Peyer's patch (tissue), 4 donors: ENCODE data around the gene DMBT1. TPM values are rescaled to one million over a fixed set of nuclear protein-coding genes. Genes with fewer than 3 reads are reported as not detected.
A peak's percentile ranks its signal among the peaks of the same experiment; 100 is the strongest.

Experiments used
- DNase-seq, 3 donors: peaks; one replicate each; pipeline ENCODE4 v3.0.0-alpha.2; 2017 to 2019
- H3K27ac ChIP-seq, 4 donors: fragments of 200-600 bp; sonication (generic); one replicate each; pipeline ENCODE4 v1.5.1; 2016 to 2019
- H3K27me3 ChIP-seq, 2 donors: fragments of 200-600 bp; sonication (generic); one replicate each; pipeline ENCODE4 v1.5.1; 2019
- H3K36me3 ChIP-seq, 3 donors: fragments of 200-600 bp; sonication (generic); one replicate each; pipeline ENCODE4 v1.5.1; 2016 to 2019
- H3K4me1 ChIP-seq, 4 donors: fragments of 200-600 bp; sonication (generic); one replicate each; pipeline ENCODE4 v1.5.1; 2016 to 2019
- H3K4me3 ChIP-seq, 4 donors: fragments of 200-600 bp; sonication (generic); 1 replicate in 3 of 4; 2 replicates in 1 of 4; pipeline ENCODE4 v1.5.1; 2016 to 2019; ENCODE audit warnings: mild to moderate bottlenecking in 1 of 4
- H3K9me3 ChIP-seq, 4 donors: fragments of 200-600 bp; sonication (generic); one replicate each; pipeline ENCODE4 v1.5.1; 2016 to 2019; ENCODE audit warnings: mild to moderate bottlenecking in 1 of 4
- POLR2A ChIP-seq, 2 donors: fragments of 450-650 bp; IDR thresholded peaks; one replicate each; pipeline ENCODE4 v1.5.1; 2017; ENCODE audit warnings: antibody characterized with exemption in 2 of 2, mild to moderate bottlenecking in 2 of 2, moderate library complexity in 2 of 2
- total RNA-seq, 4 donors: library from RNA; depleted of rRNA; stranded (reverse); fragments of >200 nt; gene quantifications; one replicate each; pipeline ENCODE4 v1.1.0, GENCODE V29; 2016
- TF ChIP-seq, protein P1 (sequence below), 6 experiments: fragments of 450-650 bp in 4 of 6; fragments of 200-600 bp in 2 of 6; sonication (generic) in 1 of 6; IDR thresholded peaks; one replicate each; pipeline ENCODE4 v1.5.1; 2017 to 2019; ENCODE audit warnings: antibody characterized with exemption in 6 of 6, mild to moderate bottlenecking in 3 of 6, moderate library complexity in 1 of 6

Gene DMBT1
- total RNA-seq, 4 donors from 2014 or later = 124 to 653 (median 224) TPM

DNA sequence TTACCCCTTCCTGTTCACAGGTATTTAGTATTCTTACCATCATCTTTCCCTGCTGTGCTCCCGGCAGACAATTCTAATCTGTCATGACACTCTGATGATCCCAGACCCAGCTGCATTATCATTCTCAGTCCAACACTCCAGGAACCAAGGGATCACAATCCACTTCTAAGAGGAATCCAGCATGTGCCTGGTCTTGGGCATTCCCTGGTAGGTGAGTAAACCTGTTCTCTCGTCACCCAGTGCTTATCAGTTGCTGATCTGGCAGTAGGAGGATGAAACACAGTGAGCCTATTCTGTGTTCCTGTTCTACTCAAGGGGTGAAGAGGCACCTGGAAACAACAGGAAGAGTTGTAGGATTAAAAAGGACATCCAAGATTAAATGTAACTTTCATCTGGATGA, 1.3 kb upstream of the DMBT1 start:
- Histone ChIP-seq H3K4me1 (peaks cover 0 to 10% (median 0%) of the 10 kb centered on the region in 4 donors), H3K27ac (no peak overlapping the region), H3K4me3 (no peak overlapping the region), H3K36me3 (no peaks in the 10 kb centered on the region), H3K27me3 (no peaks in the 10 kb centered on the region), H3K9me3 (peaks cover 0 to 3% (median 0%) of the 10 kb centered on the region in 4 donors)
- TF ChIP-seq, protein P1, sequence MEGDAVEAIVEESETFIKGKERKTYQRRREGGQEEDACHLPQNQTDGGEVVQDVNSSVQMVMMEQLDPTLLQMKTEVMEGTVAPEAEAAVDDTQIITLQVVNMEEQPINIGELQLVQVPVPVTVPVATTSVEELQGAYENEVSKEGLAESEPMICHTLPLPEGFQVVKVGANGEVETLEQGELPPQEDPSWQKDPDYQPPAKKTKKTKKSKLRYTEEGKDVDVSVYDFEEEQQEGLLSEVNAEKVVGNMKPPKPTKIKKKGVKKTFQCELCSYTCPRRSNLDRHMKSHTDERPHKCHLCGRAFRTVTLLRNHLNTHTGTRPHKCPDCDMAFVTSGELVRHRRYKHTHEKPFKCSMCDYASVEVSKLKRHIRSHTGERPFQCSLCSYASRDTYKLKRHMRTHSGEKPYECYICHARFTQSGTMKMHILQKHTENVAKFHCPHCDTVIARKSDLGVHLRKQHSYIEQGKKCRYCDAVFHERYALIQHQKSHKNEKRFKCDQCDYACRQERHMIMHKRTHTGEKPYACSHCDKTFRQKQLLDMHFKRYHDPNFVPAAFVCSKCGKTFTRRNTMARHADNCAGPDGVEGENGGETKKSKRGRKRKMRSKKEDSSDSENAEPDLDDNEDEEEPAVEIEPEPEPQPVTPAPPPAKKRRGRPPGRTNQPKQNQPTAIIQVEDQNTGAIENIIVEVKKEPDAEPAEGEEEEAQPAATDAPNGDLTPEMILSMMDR (IDR thresholded peaks at IDR 0.05) = no peak
- no peak for TF ChIP-seq POLR2A (IDR thresholded peaks at IDR 0.05)
- peak in 1 of 3 donors; percentile 48 for DNase-seq

GRCh38 chr10:122561212-122561611, 658 bp downstream of the DMBT1 start:
- Histone ChIP-seq H3K27me3 (no peaks in the 10 kb centered on the region), H3K36me3 (no peaks in the 10 kb centered on the region), H3K4me1 (peaks cover 0 to 20% (median 0%) of the 10 kb centered on the region in 4 donors), H3K4me3 (peak overlapping the region in 1 of 4 donors; percentile 15), H3K27ac (no peak overlapping the region), H3K9me3 (peaks cover 0 to 3% (median 0%) of the 10 kb centered on the region in 4 donors)
- TF ChIP-seq, protein P1 (IDR thresholded peaks at IDR 0.05) = no peak
- no peak for TF ChIP-seq POLR2A (IDR thresholded peaks at IDR 0.05)
- peak in 1 of 3 donors; percentile 18 for DNase-seq

- peak overlapping the region in 1 of 4 donors; percentile 6 for H3K4me3 ChIP-seq
- no peaks in the 10 kb centered on the region for H3K27me3 ChIP-seq
- DNase-seq = no peak
- TF ChIP-seq, protein P1 (IDR thresholded peaks at IDR 0.05) = no peak
- no peak for TF ChIP-seq POLR2A (IDR thresholded peaks at IDR 0.05)
- peaks cover 0 to 21% (median 0%) of the 10 kb centered on the region in 4 donors for H3K4me1 ChIP-seq
- no peaks in the 10 kb centered on the region for H3K36me3 ChIP-seq
- H3K27ac ChIP-seq = no peak overlapping the region
- peaks cover 0 to 3% (median 0%) of the 10 kb centered on the region in 4 donors for H3K9me3 ChIP-seq
These were observed 1.2 kb downstream of the DMBT1 start for GRCh38 chr10:122561792-122562191.

DNA sequence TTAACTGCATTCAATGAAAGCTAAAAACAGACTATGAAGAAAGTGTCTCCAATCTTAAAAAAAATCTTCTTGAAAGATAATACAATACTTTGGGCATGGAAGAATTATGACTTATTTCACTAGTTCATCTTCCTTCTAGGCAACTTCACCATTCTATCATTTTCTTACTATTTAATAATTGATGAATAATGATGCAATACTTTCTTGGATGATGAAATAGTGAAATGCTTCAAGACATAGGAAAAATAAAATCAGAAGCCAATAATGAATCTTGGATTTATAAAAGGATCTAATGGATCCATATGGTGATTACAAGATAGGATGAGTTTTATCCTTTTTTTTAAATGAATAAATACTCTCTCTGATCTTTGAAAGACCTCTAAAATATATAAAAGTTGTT, 4.4 kb downstream of the DMBT1 start:
- H3K27me3 ChIP-seq = no peaks in the 10 kb centered on the region
- DNase-seq = no peak
- H3K27ac ChIP-seq = no peak overlapping the region
- TF ChIP-seq, protein P1 (IDR thresholded peaks at IDR 0.05) = no peak
- no peak for TF ChIP-seq POLR2A (IDR thresholded peaks at IDR 0.05)
- no peaks in the 10 kb centered on the region for H3K36me3 ChIP-seq
- no peak overlapping the region for H3K4me3 ChIP-seq
- H3K4me1 ChIP-seq = peaks cover 0 to 21% (median 0%) of the 10 kb centered on the region in 4 donors
- no peaks in the 10 kb centered on the region for H3K9me3 ChIP-seq

GRCh38 chr10:122565766-122566206, 5.2 kb downstream of the DMBT1 start:
- DNase-seq = peak; percentile 52 to 89 (median 86)
- peak overlapping the region in 1 of 4 donors; percentile 28 for H3K27ac ChIP-seq
- no peaks in the 10 kb centered on the region for H3K27me3 ChIP-seq
- H3K9me3 ChIP-seq = no peaks in the 10 kb centered on the region
- H3K36me3 ChIP-seq = no peaks in the 10 kb centered on the region
- peaks cover 0 to 21% (median 0%) of the 10 kb centered on the region in 4 donors for H3K4me1 ChIP-seq
- H3K4me3 ChIP-seq = peak overlapping the region in 2 of 4 donors; percentile 30 to 31
- TF ChIP-seq, protein P1 (IDR thresholded peaks at IDR 0.05) = peak; percentile 20 to 94 (median 78)
- no peak for TF ChIP-seq POLR2A (IDR thresholded peaks at IDR 0.05)
